Measurements from ENCODE around the gene MYOD1.

MYOD1 gene

DNA sequence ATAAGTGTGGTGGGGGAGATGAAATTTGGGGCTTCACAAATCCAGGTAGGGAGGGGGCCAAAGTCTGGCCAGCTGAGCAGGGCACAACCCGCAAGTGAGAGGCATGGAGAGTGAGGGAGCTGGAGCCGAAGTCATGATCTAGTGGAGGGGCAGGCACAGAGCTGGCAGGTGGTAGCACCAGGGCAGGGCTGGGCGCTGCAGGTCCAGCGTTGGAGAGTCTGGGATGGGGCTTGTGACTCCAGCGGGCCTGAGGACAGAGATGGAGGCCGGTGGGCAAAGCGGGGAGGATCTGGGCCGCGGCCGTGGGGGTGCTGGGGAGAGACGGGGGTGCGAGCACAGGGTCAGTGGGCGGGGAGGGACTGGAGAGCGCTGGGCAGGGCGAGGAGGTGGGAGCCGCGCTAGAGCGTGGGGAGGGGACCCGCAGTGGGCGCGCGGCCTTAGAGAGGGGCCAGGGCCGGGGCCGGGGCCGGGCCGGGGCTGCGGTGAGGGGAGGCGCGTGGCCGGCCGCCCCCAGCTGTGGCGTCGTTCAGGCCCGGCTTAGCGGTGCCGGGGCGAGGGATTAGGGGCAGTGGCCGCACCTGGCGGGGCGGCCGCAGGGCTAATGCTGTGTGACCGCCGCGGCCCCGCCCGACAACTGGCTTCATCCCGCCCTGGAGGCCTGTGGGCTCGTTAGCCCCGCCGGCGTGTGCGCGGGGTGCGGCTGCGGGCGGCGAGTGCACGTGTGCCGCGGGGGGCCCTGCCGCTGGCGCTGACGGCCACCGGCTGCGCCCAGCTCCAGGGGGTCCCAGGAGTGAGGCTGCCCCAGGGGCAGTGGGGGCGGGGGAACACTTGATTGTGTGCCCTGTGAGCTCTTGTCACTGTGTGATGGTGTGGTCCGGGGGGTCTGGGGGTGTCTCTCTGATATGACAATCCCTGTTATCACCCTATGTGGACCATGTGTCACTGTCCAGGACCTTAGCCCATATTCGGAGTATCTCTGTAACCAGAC lies 23.6 kb upstream of the MYOD1 start:
- intact Hi-C loops (cut with micrococcal nuclease), result no loop called here
- Mint-ChIP-seq H3K36me3 (ENCODE audit: low read depth) (no peaks in the 10 kb centered on the region), H3K4me3 (no peak overlapping the region), H3K27me3 (peaks cover 50% of the 10 kb centered on the region), H3K27ac (no peak overlapping the region), H3K9me3 (no peaks in the 10 kb centered on the region), H3K4me1 (ENCODE audit: low read depth) (no peaks in the 10 kb centered on the region)

DNA sequence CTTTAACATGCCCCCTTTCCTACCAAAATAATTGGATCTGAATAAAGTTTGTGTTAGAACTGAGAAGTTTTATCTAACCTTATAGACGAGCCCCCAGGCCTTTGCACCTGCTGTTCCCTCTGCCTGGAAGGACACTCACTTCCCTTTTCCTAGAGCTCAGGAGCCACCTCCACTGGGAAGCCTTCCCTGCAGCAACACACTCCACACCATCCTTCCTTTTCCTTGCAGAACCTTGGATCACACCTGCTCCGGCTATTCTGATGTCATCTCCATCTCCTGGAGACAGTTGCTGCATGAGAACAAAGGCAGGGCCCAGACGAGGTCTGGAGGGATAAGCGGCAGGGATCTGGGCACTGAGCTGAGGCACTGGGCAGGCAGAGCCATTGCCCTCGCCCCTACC lies 22.6 kb upstream of the MYOD1 start:
- H3K36me3 Mint-ChIP-seq (ENCODE audit: low read depth), result no peaks in the 10 kb centered on the region
- intact Hi-C loops (cut with micrococcal nuclease), result no loop called here
- H3K27me3 Mint-ChIP-seq, result peaks cover 49% of the 10 kb centered on the region
- no peaks in the 10 kb centered on the region for H3K4me1 Mint-ChIP-seq (ENCODE audit: low read depth)
- no peak overlapping the region for H3K4me3 Mint-ChIP-seq
- no peak overlapping the region for H3K27ac Mint-ChIP-seq
- no peaks in the 10 kb centered on the region for H3K9me3 Mint-ChIP-seq

DNA sequence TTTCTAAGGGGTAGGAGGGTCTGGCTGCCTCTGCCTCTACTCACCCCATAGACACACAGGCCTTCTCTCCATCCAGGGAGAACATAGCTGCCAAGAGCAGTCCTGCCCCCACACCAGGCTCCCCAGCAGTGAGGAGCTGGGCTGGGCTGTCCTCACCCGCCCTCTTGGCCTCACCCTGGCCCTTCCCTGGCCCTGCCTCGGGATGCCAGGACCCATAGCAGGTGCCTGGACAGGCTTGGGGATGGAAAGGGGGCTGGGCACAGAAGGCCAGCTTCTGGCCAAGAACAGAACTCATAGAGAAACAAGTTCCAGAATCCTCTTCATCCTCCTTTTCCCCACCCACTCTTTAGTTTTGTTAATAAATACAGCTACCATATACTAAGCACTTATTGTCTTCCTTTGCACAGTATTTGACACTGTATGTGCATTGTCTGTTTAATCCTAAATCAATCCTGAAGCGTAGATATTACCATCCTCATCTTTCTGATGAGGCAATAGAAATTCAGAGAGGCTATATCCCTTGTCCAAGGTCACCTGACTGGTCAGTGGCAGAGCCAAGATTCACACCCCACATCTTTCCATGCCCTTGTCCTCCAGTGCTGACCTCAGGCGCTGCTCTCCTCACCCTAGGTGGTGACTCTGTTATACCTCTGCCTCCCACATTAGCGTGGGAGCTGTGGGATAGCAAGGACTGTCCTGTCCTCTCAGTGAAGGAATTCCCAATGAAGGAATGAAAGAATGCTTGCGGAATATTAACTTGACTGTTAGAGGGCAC lies 22.0 kb upstream of the MYOD1 start:
- Mint-ChIP-seq H3K36me3 (ENCODE audit: low read depth) (no peaks in the 10 kb centered on the region), H3K4me1 (ENCODE audit: low read depth) (no peaks in the 10 kb centered on the region), H3K27ac (no peak overlapping the region), H3K4me3 (no peak overlapping the region), H3K9me3 (no peaks in the 10 kb centered on the region), H3K27me3 (peaks cover 45% of the 10 kb centered on the region)
- intact Hi-C loops (cut with micrococcal nuclease), result no loop called here

DNA sequence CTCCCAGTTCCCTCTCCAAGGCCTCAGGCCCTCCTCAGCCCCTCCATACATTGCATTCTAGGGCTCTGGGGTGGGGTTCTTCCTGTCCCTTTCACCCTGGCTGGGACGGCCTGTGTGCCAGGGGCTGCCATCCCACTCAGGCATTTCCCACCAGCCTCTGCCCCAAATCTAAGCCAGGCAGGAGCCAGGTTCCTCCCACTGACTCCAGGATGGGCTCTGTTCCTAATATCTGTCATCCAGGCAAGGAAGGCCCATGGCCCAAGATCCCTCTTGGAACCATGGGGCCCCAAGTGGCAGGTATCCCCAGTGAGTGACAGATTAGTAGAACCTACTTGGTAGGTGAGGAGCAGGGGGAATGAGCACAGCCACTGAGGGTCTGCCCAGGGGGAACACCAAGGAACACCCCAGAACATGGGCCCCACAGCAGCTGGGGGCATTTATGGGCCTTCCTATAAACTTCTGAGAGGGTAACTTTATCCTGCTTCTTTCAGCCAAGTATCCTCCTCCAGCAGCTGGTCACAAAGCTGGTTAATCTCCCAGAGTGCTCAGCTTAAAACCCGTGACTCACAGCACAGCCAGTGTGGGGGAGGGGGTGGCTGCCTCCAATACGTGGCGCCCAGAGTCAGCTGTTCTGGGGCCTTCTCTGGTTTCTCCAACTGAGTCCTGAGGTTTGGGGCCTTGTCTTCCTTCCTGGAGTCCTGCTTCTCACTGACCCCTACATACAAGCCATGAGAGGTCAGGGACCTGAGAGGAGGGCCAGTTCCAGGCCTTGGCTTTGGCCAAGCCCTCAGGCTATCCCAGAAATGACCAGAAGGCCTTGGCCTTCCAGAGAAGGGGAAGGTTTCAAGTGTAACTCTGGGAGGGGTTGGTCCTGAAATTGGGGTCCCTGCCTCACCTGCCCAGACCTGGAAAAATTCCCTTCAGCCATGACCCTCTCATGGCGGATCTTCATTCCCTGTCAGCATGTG lies 19.9 kb upstream of the MYOD1 start:
- Mint-ChIP-seq H3K4me1 (ENCODE audit: low read depth) (no peaks in the 10 kb centered on the region), H3K27ac (no peak overlapping the region), H3K9me3 (peaks cover 8% of the 10 kb centered on the region), H3K27me3 (peaks cover 32% of the 10 kb centered on the region), H3K4me3 (no peak overlapping the region), H3K36me3 (ENCODE audit: low read depth) (no peaks in the 10 kb centered on the region)
- intact Hi-C loops (cut with micrococcal nuclease), result no loop called here

DNA sequence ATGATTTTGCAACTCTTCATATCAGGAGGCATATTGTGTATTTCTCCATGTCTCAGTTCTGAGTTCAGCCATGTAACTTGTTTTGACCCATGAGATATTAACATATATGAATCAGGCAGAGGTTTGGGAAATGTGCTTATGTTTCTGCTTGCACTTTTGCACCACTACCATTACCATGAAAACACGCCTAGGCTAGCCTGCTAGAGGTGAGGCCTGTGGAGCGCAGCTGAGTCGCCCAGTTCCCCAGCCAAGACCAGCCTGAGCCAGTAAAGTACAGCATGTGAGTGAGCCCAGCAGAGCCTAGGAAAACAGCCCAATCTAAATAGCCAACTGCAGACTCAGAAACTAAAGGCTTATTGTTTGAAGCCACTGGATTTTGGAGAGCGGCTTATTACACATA lies 18.4 kb upstream of the MYOD1 start:
- no peaks in the 10 kb centered on the region for H3K36me3 Mint-ChIP-seq (ENCODE audit: low read depth)
- intact Hi-C loops (cut with micrococcal nuclease), result no loop called here
- no peaks in the 10 kb centered on the region for H3K4me1 Mint-ChIP-seq (ENCODE audit: low read depth)
- H3K27ac Mint-ChIP-seq, result no peak overlapping the region
- peaks cover 23% of the 10 kb centered on the region for H3K27me3 Mint-ChIP-seq
- H3K9me3 Mint-ChIP-seq, result peaks cover 8% of the 10 kb centered on the region
- no peak overlapping the region for H3K4me3 Mint-ChIP-seq

DNA sequence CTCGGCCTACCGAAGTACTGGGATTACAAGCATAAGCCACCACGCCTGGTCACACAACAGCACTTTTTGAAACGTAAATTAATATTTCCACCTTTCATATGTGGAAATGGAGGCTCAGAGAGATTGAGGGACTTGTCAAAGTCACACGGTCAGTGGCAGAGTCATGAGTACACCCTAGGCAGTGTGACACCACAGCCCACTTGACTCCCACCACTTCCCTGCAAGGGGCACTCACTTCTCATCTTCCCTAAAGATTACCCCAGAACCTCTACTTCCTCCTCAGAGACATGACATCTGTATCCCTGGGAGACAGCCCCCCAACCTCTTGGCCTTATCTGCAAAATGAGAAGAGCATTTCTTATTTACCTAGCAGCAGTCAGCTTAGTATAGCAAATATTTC lies 16.5 kb upstream of the MYOD1 start:
- H3K27me3 Mint-ChIP-seq, result peaks cover 8% of the 10 kb centered on the region
- no peak overlapping the region for H3K4me3 Mint-ChIP-seq

DNA sequence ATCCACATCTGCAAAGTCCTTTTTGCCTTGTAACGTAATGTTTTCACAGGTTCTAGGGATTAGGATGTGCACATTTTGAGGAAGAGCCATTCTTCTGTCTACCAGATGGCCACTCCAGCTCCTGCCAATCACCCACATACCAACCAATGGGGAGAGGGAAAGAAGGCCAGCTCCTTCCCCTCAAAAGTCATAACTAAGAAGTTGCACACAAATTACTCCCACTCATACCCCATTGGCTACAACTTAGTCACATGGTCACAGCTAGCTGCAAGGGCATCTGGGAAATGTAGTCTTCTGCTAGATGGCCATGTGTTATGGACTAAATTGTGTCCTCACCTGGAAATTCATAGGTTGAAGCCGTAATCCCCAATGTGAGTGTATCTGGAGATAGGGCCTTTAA lies 15.4 kb upstream of the MYOD1 start:
- peaks cover 8% of the 10 kb centered on the region for H3K9me3 Mint-ChIP-seq
- no peaks in the 10 kb centered on the region for H3K4me1 Mint-ChIP-seq (ENCODE audit: low read depth)
- H3K27ac Mint-ChIP-seq, result no peak overlapping the region
- H3K27me3 Mint-ChIP-seq, result peaks cover 8% of the 10 kb centered on the region
- H3K36me3 Mint-ChIP-seq (ENCODE audit: low read depth), result no peaks in the 10 kb centered on the region
- no peak overlapping the region for H3K4me3 Mint-ChIP-seq
- intact Hi-C loops (cut with micrococcal nuclease), result no loop called here

More for the DNA sequence above, 16.5 kb upstream of the MYOD1 start:
- H3K27ac Mint-ChIP-seq, result no peak overlapping the region
- intact Hi-C loops (cut with micrococcal nuclease), result no loop called here
- no peaks in the 10 kb centered on the region for H3K36me3 Mint-ChIP-seq (ENCODE audit: low read depth)
- H3K4me1 Mint-ChIP-seq (ENCODE audit: low read depth), result no peaks in the 10 kb centered on the region
- peaks cover 8% of the 10 kb centered on the region for H3K9me3 Mint-ChIP-seq

DNA sequence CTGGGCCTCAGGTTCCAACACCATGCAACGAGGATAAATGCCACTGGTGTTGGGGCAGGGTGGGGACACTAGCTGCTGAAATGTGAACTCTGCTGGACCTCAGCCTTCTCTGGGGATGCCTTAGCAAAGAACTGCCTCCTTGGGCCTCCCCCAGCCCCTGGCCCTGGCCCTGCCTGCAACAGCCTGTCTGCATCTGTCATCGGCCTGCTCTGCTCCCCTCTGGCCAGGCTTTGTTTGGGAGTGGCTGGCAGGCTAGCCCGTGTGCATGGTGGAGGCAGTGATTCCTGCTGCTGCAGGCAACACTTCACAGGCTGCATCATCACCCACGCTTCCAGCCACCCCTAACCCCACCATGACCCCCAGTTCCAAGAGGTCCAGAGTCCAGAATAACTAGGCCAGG lies 11.5 kb upstream of the MYOD1 start:
- no peak overlapping the region for H3K4me3 Mint-ChIP-seq
- intact Hi-C loops (cut with micrococcal nuclease), result no loop called here
- no peaks in the 10 kb centered on the region for H3K4me1 Mint-ChIP-seq (ENCODE audit: low read depth)
- peaks cover 8% of the 10 kb centered on the region for H3K9me3 Mint-ChIP-seq
- H3K27me3 Mint-ChIP-seq, result peaks cover 10% of the 10 kb centered on the region
- H3K36me3 Mint-ChIP-seq (ENCODE audit: low read depth), result no peaks in the 10 kb centered on the region
- no peak overlapping the region for H3K27ac Mint-ChIP-seq

DNA sequence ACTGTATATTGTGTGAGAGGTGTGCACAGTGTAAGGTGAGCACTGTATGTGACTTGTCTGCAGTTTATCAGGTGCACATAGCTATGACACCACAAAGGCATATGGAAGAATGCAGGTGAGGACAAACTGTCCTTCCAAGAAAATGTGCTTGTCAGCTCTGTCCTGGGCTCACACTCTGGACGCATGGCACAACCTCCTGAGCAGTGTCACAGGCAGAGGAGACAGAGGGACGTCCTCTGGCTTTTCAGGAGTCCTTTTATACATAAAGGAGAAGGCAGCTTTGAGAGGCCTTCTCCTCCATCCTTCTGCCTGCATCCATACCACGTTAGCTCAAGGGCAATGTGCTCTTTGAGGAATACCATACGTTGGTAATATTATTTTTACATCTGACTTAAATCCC lies 7.5 kb upstream of the MYOD1 start:
- H3K27ac Mint-ChIP-seq, result no peak overlapping the region
- no peaks in the 10 kb centered on the region for H3K9me3 Mint-ChIP-seq
- no peak overlapping the region for H3K4me3 Mint-ChIP-seq
- no peaks in the 10 kb centered on the region for H3K36me3 Mint-ChIP-seq (ENCODE audit: low read depth)
- H3K4me1 Mint-ChIP-seq (ENCODE audit: low read depth), result no peaks in the 10 kb centered on the region
- peaks cover 14% of the 10 kb centered on the region for H3K27me3 Mint-ChIP-seq
- intact Hi-C loops (cut with micrococcal nuclease), result no loop called here

DNA sequence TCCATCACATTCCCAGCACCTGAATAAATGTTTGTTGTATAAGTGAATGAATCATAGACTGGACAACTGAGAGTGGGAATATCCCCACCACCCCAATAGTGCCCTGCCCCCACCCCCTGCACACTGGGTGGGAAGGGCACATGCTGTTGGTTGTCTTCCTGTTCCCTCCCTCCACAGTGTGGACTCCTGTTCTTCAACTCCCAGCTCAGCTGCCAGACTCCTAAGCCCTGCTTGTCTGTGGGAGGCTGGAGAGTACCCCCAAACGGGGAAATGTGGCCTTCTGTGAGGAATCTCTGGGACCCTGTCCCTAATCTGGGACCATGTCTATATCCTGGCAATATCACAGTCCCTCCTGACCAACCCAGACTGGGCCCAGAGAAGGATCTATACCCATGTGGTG lies 5.5 kb upstream of the MYOD1 start:
- Mint-ChIP-seq H3K4me1 (ENCODE audit: low read depth) (no peaks in the 10 kb centered on the region), H3K27ac (no peak overlapping the region), H3K27me3 (peaks cover 14% of the 10 kb centered on the region), H3K9me3 (no peaks in the 10 kb centered on the region), H3K4me3 (no peak overlapping the region), H3K36me3 (ENCODE audit: low read depth) (no peaks in the 10 kb centered on the region)
- intact Hi-C loops (cut with micrococcal nuclease), result no loop called here

DNA sequence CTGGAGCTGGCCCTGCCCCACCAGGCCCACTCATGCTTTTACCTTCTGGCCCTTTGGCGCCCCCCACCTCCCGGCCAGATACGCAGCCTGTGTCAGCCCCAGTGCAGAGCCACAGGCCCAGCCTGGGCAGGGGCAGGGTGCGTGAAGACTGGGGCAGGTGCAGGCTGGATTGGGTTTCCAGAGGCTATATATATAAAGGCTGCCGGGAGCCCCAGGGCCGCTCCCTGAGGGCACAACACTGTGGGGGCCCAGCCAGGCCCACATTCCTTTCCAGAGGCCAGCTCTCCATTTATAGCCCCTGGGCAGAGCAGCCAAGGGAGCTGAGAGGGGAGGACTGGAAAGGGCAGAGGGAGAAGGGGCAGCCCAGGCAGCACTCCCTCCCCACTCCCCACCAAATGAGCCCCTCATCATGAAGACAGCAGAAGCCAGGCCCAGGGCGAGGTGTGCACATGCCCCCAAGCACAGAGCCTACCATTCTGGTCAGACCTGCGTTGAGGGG lies 5.0 kb upstream of the MYOD1 start:
- Mint-ChIP-seq H3K36me3 (ENCODE audit: low read depth) (no peaks in the 10 kb centered on the region), H3K4me3 (no peak overlapping the region), H3K27me3 (peaks cover 13% of the 10 kb centered on the region), H3K27ac (no peak overlapping the region), H3K4me1 (ENCODE audit: low read depth) (no peaks in the 10 kb centered on the region), H3K9me3 (no peaks in the 10 kb centered on the region)
- intact Hi-C loops (cut with micrococcal nuclease), result no loop called here

DNA sequence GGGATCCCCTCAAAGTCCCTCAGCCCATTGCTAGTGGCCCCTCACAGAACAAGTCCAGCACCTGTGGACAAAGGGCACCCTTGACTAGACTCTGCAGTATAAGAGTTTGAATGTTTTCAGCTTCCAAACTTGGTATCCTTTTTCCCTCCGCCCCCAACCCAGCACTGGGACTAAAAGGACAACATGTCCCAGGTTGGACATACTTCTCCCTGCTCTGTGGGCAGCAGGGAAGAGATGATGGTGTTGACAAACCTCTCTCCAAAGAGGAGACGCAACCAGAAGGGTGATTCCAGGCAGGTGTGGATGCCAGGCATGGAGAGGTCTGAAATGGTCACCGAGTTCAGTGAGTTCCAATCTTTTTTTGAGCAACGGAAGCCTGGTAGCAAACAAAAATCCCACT lies 4.5 kb upstream of the MYOD1 start:
- H3K4me3 Mint-ChIP-seq, result no peak overlapping the region

DNA sequence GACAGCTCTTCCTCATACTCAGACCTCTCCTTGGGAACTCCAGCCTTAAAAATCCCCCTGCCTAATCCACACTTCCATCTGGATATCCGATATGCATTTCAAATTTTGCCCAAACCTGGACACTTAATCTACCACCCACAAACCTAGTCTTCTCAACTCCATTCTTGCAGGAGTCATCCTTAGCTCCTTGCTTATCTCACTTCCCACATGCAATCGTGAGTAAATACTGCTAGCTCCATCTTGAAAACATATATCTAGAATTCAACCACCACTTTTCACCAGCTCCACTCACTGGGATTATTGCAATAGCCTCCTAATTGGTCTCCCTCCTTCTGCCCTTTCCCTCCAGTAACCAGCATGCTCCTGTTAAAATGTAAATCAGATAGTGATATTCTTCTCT lies 2.6 kb upstream of the MYOD1 start:
- H3K36me3 Mint-ChIP-seq (ENCODE audit: low read depth), result no peaks in the 10 kb centered on the region
- intact Hi-C loops (cut with micrococcal nuclease), result no loop called here
- H3K27ac Mint-ChIP-seq, result no peak overlapping the region
- H3K9me3 Mint-ChIP-seq, result no peaks in the 10 kb centered on the region
- H3K4me1 Mint-ChIP-seq (ENCODE audit: low read depth), result no peaks in the 10 kb centered on the region
- H3K4me3 Mint-ChIP-seq, result no peak overlapping the region
- H3K27me3 Mint-ChIP-seq, result peaks cover 35% of the 10 kb centered on the region

More for the DNA sequence above, 4.5 kb upstream of the MYOD1 start:
- H3K36me3 Mint-ChIP-seq (ENCODE audit: low read depth), result no peaks in the 10 kb centered on the region
- H3K9me3 Mint-ChIP-seq, result no peaks in the 10 kb centered on the region
- no peak overlapping the region for H3K27ac Mint-ChIP-seq
- H3K4me1 Mint-ChIP-seq (ENCODE audit: low read depth), result no peaks in the 10 kb centered on the region
- H3K27me3 Mint-ChIP-seq, result peaks cover 16% of the 10 kb centered on the region
- intact Hi-C loops (cut with micrococcal nuclease), result no loop called here
